ENCODE results near the gene OTOG.

DNA sequence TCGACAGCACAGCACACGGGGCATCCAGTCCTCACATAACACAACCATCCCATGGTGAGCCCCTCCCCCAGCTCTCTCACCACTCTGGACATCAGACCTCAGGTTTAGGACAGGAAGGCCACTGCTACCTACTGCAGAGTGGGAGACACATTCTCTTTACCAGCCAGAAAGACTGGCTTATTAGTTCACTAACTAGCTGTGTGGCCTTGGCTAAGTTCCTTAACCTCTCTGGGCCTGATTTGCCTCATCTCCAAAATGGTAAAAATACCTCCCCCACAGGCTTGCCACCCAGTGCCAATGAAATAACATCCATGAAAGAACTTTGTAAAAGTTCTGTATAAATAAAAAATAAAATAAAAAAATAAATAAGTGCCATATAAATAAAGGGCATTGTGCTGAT, 35.0 kb upstream of the OTOG start:
- TF ChIP-seq POLR2A (IDR thresholded peaks at IDR 0.05) (no peak), POLR2AphosphoS5 (IDR thresholded peaks at IDR 0.05; ENCODE audit: insufficient read depth in 1 of 2, low read depth in 1 of 2) (no peak)
- TF ChIP-seq, protein P1, sequence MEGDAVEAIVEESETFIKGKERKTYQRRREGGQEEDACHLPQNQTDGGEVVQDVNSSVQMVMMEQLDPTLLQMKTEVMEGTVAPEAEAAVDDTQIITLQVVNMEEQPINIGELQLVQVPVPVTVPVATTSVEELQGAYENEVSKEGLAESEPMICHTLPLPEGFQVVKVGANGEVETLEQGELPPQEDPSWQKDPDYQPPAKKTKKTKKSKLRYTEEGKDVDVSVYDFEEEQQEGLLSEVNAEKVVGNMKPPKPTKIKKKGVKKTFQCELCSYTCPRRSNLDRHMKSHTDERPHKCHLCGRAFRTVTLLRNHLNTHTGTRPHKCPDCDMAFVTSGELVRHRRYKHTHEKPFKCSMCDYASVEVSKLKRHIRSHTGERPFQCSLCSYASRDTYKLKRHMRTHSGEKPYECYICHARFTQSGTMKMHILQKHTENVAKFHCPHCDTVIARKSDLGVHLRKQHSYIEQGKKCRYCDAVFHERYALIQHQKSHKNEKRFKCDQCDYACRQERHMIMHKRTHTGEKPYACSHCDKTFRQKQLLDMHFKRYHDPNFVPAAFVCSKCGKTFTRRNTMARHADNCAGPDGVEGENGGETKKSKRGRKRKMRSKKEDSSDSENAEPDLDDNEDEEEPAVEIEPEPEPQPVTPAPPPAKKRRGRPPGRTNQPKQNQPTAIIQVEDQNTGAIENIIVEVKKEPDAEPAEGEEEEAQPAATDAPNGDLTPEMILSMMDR (IDR thresholded peaks at IDR 0.05) = no peak

Data from vagina (tissue), 2 donors.